Smooth muscle cell of the pulmonary artery (primary cell): ENCODE data around the gene IRX3. TPM values are rescaled to one million over a fixed set of nuclear protein-coding genes. Genes with fewer than 3 reads are reported as not detected.

Source experiments
- total RNA-seq: library from RNA; depleted of rRNA; stranded (reverse); fragments of >200 nt; gene quantifications from 2 replicates; pipeline ENCODE4 v1.2.3, GENCODE V29; 2014

The IRX3 gene
- 0.10 and 1.8 TPM in 2 replicates for total RNA-seq

GRCh38 chr16:54286366-54287130, at the start of gene IRX3:
IRX3 (minus strand) TSS chr16:54286787; CDS start chr16:54286050, 737 bp downstream.

